Measurements from ENCODE around the gene THRB.
"Not testable (repeated sequence)": the region's sequence is repeated elsewhere in the genome, so short reads cannot be mapped to it uniquely, and the experiment has no call there.

Gene THRB

GRCh38 chr3:24437326-24437725, 57.3 kb downstream of the THRB start:
- H3K4me3 Mint-ChIP-seq: no peak overlapping the region
- no peak overlapping the region for H3K27ac Mint-ChIP-seq

GRCh38 chr3:24435584-24435983, 59.1 kb downstream of the THRB start:
- intact Hi-C loops (cut with micrococcal nuclease): no loop called here
- no peaks in the 10 kb centered on the region for H3K9me3 Mint-ChIP-seq
- H3K36me3 Mint-ChIP-seq (ENCODE audit: low read depth): no peaks in the 10 kb centered on the region
- H3K27ac Mint-ChIP-seq: no peak overlapping the region
- no peaks in the 10 kb centered on the region for H3K27me3 Mint-ChIP-seq
- no peak overlapping the region for H3K4me3 Mint-ChIP-seq
- H3K4me1 Mint-ChIP-seq (ENCODE audit: low read depth): no peaks in the 10 kb centered on the region

More at GRCh38 chr3:24437326-24437725, 57.3 kb downstream of the THRB start:
- Mint-ChIP-seq H3K9me3 (no peaks in the 10 kb centered on the region), H3K4me1 (ENCODE audit: low read depth) (no peaks in the 10 kb centered on the region), H3K36me3 (ENCODE audit: low read depth) (no peaks in the 10 kb centered on the region), H3K27me3 (no peaks in the 10 kb centered on the region)
- intact Hi-C loops (cut with micrococcal nuclease): no loop called here

GRCh38 chr3:24434651-24435050, 60.0 kb downstream of the THRB start:
- Mint-ChIP-seq H3K4me1 (ENCODE audit: low read depth) (no peaks in the 10 kb centered on the region), H3K27me3 (no peaks in the 10 kb centered on the region), H3K4me3 (no peak overlapping the region), H3K27ac (no peak overlapping the region), H3K9me3 (no peaks in the 10 kb centered on the region), H3K36me3 (ENCODE audit: low read depth) (no peaks in the 10 kb centered on the region)
- intact Hi-C loops (cut with micrococcal nuclease): no loop called here

- H3K4me3 Mint-ChIP-seq: no peak overlapping the region
Measured at GRCh38 chr3:24433838-24434591, 60.6 kb downstream of the THRB start.

GRCh38 chr3:24432989-24433388, 61.7 kb downstream of the THRB start:
- H3K27ac Mint-ChIP-seq: no peak overlapping the region
- no peaks in the 10 kb centered on the region for H3K4me1 Mint-ChIP-seq (ENCODE audit: low read depth)
- intact Hi-C loops (cut with micrococcal nuclease): no loop called here
- no peaks in the 10 kb centered on the region for H3K27me3 Mint-ChIP-seq
- H3K9me3 Mint-ChIP-seq: no peaks in the 10 kb centered on the region
- no peaks in the 10 kb centered on the region for H3K36me3 Mint-ChIP-seq (ENCODE audit: low read depth)
- no peak overlapping the region for H3K4me3 Mint-ChIP-seq

More at GRCh38 chr3:24433838-24434591, 60.6 kb downstream of the THRB start:
- no peaks in the 10 kb centered on the region for H3K9me3 Mint-ChIP-seq
- H3K27ac Mint-ChIP-seq: no peak overlapping the region
- H3K27me3 Mint-ChIP-seq: no peaks in the 10 kb centered on the region
- H3K4me1 Mint-ChIP-seq (ENCODE audit: low read depth): no peaks in the 10 kb centered on the region
- H3K36me3 Mint-ChIP-seq (ENCODE audit: low read depth): no peaks in the 10 kb centered on the region
- intact Hi-C loops (cut with micrococcal nuclease): no loop called here

- Mint-ChIP-seq H3K4me3 (no peak overlapping the region), H3K36me3 (ENCODE audit: low read depth) (no peaks in the 10 kb centered on the region), H3K27ac (no peak overlapping the region), H3K4me1 (ENCODE audit: low read depth) (no peaks in the 10 kb centered on the region), H3K9me3 (no peaks in the 10 kb centered on the region), H3K27me3 (no peaks in the 10 kb centered on the region)
- intact Hi-C loops (cut with micrococcal nuclease): no loop called here
Measured at GRCh38 chr3:24428481-24428880, 66.2 kb downstream of the THRB start.

GRCh38 chr3:24426896-24427295, 67.8 kb downstream of the THRB start:
- Mint-ChIP-seq H3K27ac (no peak overlapping the region), H3K27me3 (no peaks in the 10 kb centered on the region), H3K4me3 (no peak overlapping the region), H3K36me3 (ENCODE audit: low read depth) (no peaks in the 10 kb centered on the region), H3K9me3 (no peaks in the 10 kb centered on the region), H3K4me1 (ENCODE audit: low read depth) (no peaks in the 10 kb centered on the region)
- intact Hi-C loops (cut with micrococcal nuclease): no loop called here

DNA sequence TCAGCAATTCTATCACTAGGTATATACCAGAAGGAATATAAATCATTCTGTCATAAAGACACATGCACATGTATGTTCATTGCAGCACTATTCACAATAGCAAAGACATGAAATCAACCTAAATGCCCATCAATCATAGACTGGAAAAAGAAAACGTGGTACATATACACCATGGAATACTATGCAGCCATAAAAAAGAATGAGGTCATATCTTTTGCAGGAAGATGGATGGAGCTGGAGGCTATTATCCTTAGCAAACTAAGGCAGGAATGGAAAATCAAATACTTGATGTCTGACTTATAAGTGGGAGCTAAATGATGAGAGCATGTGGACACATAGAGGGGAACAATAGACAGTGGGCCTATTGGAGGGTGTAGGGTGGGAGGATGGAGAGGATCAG, 73.8 kb downstream of the THRB start:
- intact Hi-C loops (cut with micrococcal nuclease); H3K27me3 Mint-ChIP-seq; H3K9me3 Mint-ChIP-seq; H3K4me3 Mint-ChIP-seq; H3K4me1 Mint-ChIP-seq (ENCODE audit: low read depth); H3K27ac Mint-ChIP-seq; H3K36me3 Mint-ChIP-seq (ENCODE audit: low read depth): not testable (repeated sequence)

- intact Hi-C loops (cut with micrococcal nuclease): no loop called here
- Mint-ChIP-seq H3K9me3 (no peaks in the 10 kb centered on the region), H3K36me3 (ENCODE audit: low read depth) (no peaks in the 10 kb centered on the region), H3K4me3 (no peak overlapping the region), H3K4me1 (ENCODE audit: low read depth) (no peaks in the 10 kb centered on the region), H3K27ac (no peak overlapping the region), H3K27me3 (no peaks in the 10 kb centered on the region)
Measured at GRCh38 chr3:24420224-24420623, 74.4 kb downstream of the THRB start.

- Mint-ChIP-seq H3K4me1 (ENCODE audit: low read depth) (no peaks in the 10 kb centered on the region), H3K27me3 (no peaks in the 10 kb centered on the region), H3K36me3 (ENCODE audit: low read depth) (no peaks in the 10 kb centered on the region), H3K4me3 (no peak overlapping the region), H3K27ac (no peak overlapping the region), H3K9me3 (no peaks in the 10 kb centered on the region)
- intact Hi-C loops (cut with micrococcal nuclease): no loop called here
Measured at GRCh38 chr3:24419067-24419791, 75.4 kb downstream of the THRB start.

- no peak overlapping the region for H3K4me3 Mint-ChIP-seq
- H3K9me3 Mint-ChIP-seq: no peaks in the 10 kb centered on the region
- H3K4me1 Mint-ChIP-seq (ENCODE audit: low read depth): no peaks in the 10 kb centered on the region
- intact Hi-C loops (cut with micrococcal nuclease): no loop called here
- no peak overlapping the region for H3K27ac Mint-ChIP-seq
- H3K27me3 Mint-ChIP-seq: no peaks in the 10 kb centered on the region
- no peaks in the 10 kb centered on the region for H3K36me3 Mint-ChIP-seq (ENCODE audit: low read depth)
Measured at GRCh38 chr3:24417730-24418129, 76.9 kb downstream of the THRB start.

DNA sequence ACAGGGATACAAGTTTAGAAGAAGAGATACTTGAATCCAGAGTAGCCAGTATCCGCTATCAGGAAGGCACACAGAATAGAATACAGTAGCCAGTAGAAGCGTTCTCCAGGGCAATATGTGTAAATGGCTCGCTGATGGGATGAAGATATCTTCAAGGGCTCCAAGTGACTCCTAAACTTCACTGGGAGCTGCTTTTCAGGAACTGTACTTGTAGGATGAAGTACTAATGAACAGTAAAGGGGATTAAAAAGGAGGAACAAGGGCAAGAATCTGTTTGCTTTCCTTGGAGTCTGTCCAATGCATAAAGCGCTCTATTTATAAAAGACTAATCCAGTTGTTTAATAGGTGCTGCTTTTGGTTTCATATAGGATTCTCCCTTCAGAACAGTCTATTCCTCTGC, 78.4 kb downstream of the THRB start:
- Mint-ChIP-seq H3K27me3 (no peaks in the 10 kb centered on the region), H3K36me3 (ENCODE audit: low read depth) (no peaks in the 10 kb centered on the region)

GRCh38 chr3:24415824-24416223, 78.8 kb downstream of the THRB start:
- Mint-ChIP-seq H3K4me1 (ENCODE audit: low read depth) (no peaks in the 10 kb centered on the region), H3K27ac (no peak overlapping the region), H3K27me3 (no peaks in the 10 kb centered on the region), H3K36me3 (ENCODE audit: low read depth) (no peaks in the 10 kb centered on the region), H3K4me3 (no peak overlapping the region), H3K9me3 (no peaks in the 10 kb centered on the region)
- intact Hi-C loops (cut with micrococcal nuclease): no loop called here

More for the DNA sequence above, 78.4 kb downstream of the THRB start:
- Mint-ChIP-seq H3K4me3 (no peak overlapping the region), H3K4me1 (ENCODE audit: low read depth) (no peaks in the 10 kb centered on the region), H3K9me3 (no peaks in the 10 kb centered on the region), H3K27ac (no peak overlapping the region)
- intact Hi-C loops (cut with micrococcal nuclease): no loop called here

DNA sequence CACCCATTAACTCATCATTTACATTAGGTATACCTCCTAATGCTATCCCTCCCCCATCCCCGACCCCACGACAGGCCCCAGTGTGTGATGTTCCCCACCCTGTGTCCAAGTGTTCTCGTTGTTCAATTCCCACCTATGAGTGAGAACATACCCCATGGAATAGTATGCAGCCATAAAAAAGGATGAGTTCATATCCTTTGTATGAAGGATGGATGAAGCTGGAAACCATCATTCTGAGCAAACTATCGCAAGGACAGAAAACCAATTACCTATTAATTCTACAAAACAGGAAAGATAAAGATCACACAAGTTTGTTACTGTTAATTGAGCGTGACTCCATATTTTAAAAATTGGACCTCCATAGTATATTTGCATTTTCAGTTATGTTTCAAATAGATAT, 81.0 kb downstream of the THRB start:
- H3K27ac Mint-ChIP-seq; intact Hi-C loops (cut with micrococcal nuclease); H3K36me3 Mint-ChIP-seq (ENCODE audit: low read depth); H3K9me3 Mint-ChIP-seq; H3K27me3 Mint-ChIP-seq; H3K4me1 Mint-ChIP-seq (ENCODE audit: low read depth); H3K4me3 Mint-ChIP-seq: not testable (repeated sequence)

DNA sequence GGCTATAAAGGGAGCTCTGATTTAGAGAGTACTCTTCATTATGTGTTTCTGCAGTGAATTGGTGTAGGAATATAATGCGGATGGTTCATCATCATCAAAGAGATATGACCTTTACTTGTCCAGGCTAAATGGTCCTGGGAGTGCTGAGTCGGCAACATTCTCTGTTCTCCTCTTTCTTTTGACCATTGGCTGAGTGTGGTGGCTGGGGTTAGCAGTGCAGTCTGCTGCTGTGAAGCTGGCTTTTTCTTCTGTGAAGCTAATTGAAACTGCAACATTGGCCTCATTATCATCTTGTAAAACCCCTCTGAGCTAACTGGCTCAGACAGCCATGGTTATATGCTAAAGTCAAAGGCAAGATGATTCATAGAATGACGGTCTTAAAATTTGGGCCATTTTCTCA, 83.8 kb downstream of the THRB start:
- Mint-ChIP-seq H3K9me3 (no peaks in the 10 kb centered on the region), H3K36me3 (ENCODE audit: low read depth) (no peaks in the 10 kb centered on the region), H3K27me3 (no peaks in the 10 kb centered on the region), H3K4me1 (ENCODE audit: low read depth) (no peaks in the 10 kb centered on the region), H3K27ac (no peak overlapping the region), H3K4me3 (no peak overlapping the region)
- intact Hi-C loops (cut with micrococcal nuclease): no loop called here

Data from dendritic cell treated with granulocyte-macrophage colony-stimulating factor and Interleukin-4, amounts not matched to agents 40 ng/mL and 50 ng/mL, for 4 days (primary cell).